Choroid plexus epithelial cell (primary cell): ENCODE results near the gene EBF3.

Experiments used
- DNase-seq: peaks from one replicate; pipeline ENCODE4 v3.0.0-alpha.2; 2010; ENCODE audit warnings: low read depth
- H3K4me3 ChIP-seq: 2 replicates; pipeline ENCODE4 v1.5.1; 2011; ENCODE audit warnings: low read depth, mild to moderate bottlenecking, control low read depth, low read length, moderate library complexity
- TF ChIP-seq, protein P1 (sequence below): conservative IDR thresholded peaks from 2 replicates; pipeline ENCODE4 v1.5.1; 2011; ENCODE audit warnings: low read depth, mild to moderate bottlenecking, control low read depth, inconsistent platforms, low read length, moderate library complexity

The EBF3 gene

DNA sequence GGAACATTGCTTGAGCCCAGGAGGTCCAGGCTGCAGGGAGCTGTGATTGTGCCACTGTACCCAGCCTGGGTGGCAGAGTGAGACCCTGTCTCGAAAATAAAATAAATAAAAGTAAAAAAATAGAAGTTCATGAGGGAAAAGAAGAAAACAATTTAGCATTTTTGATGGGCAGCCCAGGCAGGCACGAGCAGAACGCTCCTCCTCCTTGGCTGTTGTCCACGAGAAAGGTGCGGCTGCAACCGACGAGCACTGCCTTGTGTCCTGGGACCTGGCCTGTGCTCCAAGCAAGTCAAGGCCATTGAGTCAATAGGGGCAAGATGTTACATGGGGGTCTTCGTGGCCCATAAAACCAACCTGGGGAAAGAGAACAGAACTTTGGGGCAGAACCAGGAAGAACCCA, 25.6 kb downstream of the EBF3 start:
- TF ChIP-seq, protein P1, sequence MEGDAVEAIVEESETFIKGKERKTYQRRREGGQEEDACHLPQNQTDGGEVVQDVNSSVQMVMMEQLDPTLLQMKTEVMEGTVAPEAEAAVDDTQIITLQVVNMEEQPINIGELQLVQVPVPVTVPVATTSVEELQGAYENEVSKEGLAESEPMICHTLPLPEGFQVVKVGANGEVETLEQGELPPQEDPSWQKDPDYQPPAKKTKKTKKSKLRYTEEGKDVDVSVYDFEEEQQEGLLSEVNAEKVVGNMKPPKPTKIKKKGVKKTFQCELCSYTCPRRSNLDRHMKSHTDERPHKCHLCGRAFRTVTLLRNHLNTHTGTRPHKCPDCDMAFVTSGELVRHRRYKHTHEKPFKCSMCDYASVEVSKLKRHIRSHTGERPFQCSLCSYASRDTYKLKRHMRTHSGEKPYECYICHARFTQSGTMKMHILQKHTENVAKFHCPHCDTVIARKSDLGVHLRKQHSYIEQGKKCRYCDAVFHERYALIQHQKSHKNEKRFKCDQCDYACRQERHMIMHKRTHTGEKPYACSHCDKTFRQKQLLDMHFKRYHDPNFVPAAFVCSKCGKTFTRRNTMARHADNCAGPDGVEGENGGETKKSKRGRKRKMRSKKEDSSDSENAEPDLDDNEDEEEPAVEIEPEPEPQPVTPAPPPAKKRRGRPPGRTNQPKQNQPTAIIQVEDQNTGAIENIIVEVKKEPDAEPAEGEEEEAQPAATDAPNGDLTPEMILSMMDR: no peak
- no peak overlapping the region for H3K4me3 ChIP-seq
- DNase-seq: no peak

DNA sequence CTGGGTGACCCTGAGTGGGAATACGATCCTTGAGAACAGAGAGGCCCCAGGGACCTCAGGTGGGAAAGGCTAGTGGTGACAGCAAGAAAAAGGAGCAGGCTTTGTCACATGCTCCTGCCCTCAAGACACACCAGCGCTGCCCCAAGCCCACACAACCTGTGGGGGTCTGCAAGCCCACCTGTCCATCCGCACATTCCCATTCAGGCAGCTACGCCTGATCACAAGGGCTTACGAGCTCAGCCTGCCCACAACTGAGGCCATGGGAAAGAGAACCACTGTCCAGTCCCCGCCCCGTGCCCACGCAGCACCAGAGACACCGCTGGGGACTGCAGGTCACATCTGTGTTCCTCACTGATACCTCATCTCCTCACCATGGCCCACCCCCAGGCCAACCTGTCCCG, 26.7 kb downstream of the EBF3 start:
- no peak overlapping the region for H3K4me3 ChIP-seq
- TF ChIP-seq, protein P1: no peak
- no peak for DNase-seq

DNA sequence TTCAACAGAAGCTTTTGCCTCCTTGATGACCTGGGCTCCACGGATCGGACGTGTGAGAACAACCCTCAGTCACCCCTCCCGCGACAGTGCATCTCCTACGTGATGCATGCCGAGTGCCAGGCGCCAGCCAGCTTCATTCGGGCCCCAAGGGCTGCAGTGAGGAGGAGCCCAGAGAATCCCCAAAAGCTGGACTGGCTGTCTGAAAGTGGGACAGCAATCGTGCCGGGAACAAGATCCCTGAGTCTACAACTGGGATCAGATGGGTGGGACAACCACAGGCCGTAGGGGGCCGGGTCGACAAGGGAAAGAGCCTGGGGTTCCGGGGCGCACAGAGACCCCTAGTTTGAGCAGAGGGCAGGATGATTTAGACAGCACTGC, 27.2 kb downstream of the EBF3 start:
- TF ChIP-seq, protein P1: no peak
- no peak for DNase-seq
- H3K4me3 ChIP-seq: no peak overlapping the region

DNA sequence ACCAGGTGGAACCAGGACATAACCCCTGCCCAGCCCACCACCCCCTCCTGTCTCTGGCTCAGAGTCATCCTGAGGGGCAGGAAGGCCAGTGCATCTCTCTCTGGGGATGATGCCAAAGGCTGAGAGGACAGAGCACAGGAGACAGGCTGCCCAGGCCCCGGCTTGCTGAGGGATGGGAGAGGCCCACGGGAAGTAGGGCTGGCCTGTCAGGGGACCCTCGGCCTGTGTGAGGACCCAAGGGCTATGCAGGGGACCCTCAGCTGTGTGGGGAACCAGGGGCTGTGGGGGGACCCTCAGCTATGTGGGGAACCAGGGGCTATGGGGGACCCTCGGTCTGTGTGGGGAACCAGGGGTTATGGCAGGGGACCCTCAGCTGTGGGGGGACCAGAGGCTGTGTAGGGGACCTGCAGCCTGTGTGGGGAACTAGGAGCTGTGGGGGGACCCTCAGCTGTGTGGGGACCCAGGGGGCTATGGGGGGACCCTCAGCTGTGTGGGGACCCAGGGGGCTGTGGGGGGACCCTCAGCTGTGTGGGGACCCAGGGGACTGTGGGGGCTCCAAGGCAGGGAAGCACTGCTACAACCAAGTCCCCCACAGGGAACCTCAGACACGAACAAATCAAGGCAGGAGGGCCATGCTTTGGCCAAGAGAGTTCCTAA, 27.7 kb downstream of the EBF3 start:
- TF ChIP-seq, protein P1: no peak
- no peak for DNase-seq
- no peak overlapping the region for H3K4me3 ChIP-seq

DNA sequence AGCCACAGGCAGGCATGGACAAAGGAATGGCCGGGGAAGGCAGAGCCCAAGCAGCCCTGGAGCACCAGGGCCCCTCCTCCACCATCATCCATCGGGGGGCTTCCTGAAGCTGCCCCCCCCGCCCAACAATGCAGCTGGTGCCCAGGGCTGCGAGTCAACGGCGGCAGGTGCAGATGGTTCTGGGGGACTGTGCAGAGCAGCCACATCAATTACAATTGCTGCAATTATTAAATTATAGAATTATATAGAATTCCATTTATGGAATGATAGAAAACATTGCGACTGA, 28.3 kb downstream of the EBF3 start:
- H3K4me3 ChIP-seq: no peak overlapping the region
- TF ChIP-seq, protein P1: no peak
- no peak for DNase-seq

DNA sequence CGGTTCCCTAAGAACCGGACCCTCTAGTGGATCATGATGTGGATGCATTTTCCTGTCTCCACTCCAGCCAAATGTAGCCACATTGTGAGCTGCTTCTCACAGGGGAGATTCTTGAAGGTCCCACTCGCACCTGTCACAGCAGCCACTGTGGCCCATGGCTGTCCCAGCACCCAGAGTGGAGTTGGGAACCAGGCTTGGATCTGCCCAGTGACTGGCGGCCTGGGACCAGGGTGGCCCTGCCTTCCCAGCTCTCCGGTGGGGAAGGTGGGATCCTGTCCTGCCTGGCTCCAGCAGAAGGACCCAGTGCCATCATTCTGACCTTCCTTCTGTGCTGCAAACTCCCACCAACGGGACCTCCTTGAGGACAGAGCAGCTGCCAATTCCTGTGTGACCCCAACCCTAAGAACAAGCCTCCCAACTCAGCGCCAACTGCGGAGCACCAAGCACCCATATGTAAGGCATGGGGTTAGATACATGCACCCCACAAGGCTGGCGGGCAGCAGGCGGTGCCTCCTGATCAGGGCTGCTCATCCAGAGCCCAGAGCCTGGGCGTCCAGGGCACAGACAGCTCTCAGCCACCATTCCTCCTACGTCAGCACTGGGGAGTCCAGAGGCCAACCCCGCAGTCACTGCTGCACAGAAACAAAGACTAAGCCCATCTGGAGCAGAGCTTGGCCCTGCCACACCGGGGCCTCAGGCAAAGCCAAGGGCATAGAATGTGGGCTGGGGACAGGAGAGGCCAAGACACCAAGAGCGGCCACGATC, 28.8 kb downstream of the EBF3 start:
- TF ChIP-seq, protein P1: no peak
- no peak overlapping the region for H3K4me3 ChIP-seq
- no peak for DNase-seq
